Measurements from ENCODE around the gene FRRS1L.

- TF ChIP-seq CTCF (IDR thresholded peaks at IDR 0.05; ENCODE audit: low read length) (no peak), EZH2 (IDR thresholded peaks at IDR 0.05; ENCODE audit: borderline replicate concordance, low read length) (no peak)
Measured at GRCh38 chr9:109108318-109108717, 58.7 kb downstream of the FRRS1L start.

Measured in OCI-LY1 (cell line).